Parathyroid adenoma (tissue), 2 donors: ENCODE results near the gene ECE1.
A peak's percentile ranks its signal among the peaks of the same experiment; 100 is the strongest.

Experiments used
- H2AFZ ChIP-seq: fragments of 300-600 bp; sonication (generic); one replicate; pipeline ENCODE4 v1.7.0; 2017; ENCODE audit warnings: antibody characterized with exemption, mild to moderate bottlenecking
- H3K27ac ChIP-seq: fragments of 300-600 bp; sonication (generic); one replicate; pipeline ENCODE4 v1.7.0; 2017
- H3K27me3 ChIP-seq: fragments of 300-600 bp; sonication (generic); one replicate; pipeline ENCODE4 v1.7.0; 2017; ENCODE audit warnings: low read length; ENCODE audit not compliant: control insufficient read depth, insufficient read depth
- H3K36me3 ChIP-seq: fragments of 300-600 bp; sonication (generic); one replicate; pipeline ENCODE4 v1.7.0; 2017; ENCODE audit warnings: low read length; ENCODE audit not compliant: control insufficient read depth, insufficient read depth
- H3K4me1 ChIP-seq: fragments of 300-600 bp; sonication (generic); one replicate; pipeline ENCODE4 v1.7.0; 2017; ENCODE audit warnings: control low read depth
- H3K4me2 ChIP-seq: fragments of 300-600 bp; sonication (generic); one replicate; pipeline ENCODE4 v1.7.0; 2017; ENCODE audit warnings: low read length
- H3K4me3 ChIP-seq: fragments of 300-600 bp; sonication (generic); one replicate; pipeline ENCODE4 v1.7.0; 2017; ENCODE audit warnings: low read depth, low read length
- H3K79me2 ChIP-seq: fragments of 300-600 bp; sonication (generic); one replicate; pipeline ENCODE4 v1.7.0; 2017; ENCODE audit warnings: control low read depth
- H3K9ac ChIP-seq: fragments of 300-600 bp; sonication (generic); one replicate; pipeline ENCODE4 v1.7.0; 2017; ENCODE audit warnings: mild to moderate bottlenecking
- H3K9me3 ChIP-seq: fragments of 300-600 bp; sonication (generic); one replicate; pipeline ENCODE4 v1.7.0; 2017; ENCODE audit warnings: low read length; ENCODE audit not compliant: control insufficient read depth
- CTCF ChIP-seq: fragments of 300-600 bp; sonication (generic); IDR thresholded peaks from one replicate; pipeline ENCODE4 v1.7.0; 2017; ENCODE audit warnings: antibody characterized with exemption, mild to moderate bottlenecking
- donor health status: primary hyperparathyroidism.

Gene ECE1

GRCh38 chr1:21325731-21326387 is 35.6 kb upstream of the ECE1 start:
- H3K27me3 ChIP-seq = no peaks in the 10 kb centered on the region
- H3K27ac ChIP-seq = peak overlapping the region; percentile 95
- H3K4me1 ChIP-seq = peaks cover 49% of the 10 kb centered on the region
- no peak overlapping the region for H3K4me3 ChIP-seq
- H3K4me2 ChIP-seq = no peak overlapping the region
- no peak overlapping the region for H3K9ac ChIP-seq
- no peaks in the 10 kb centered on the region for H3K9me3 ChIP-seq
- TF ChIP-seq CTCF = no peak
- peak overlapping the region; percentile 56 for H2AFZ ChIP-seq
- H3K79me2 ChIP-seq = peaks cover 20% of the 10 kb centered on the region
- no peaks in the 10 kb centered on the region for H3K36me3 ChIP-seq

GRCh38 chr1:21325231-21325718 is 35.0 kb upstream of the ECE1 start:
- no peak overlapping the region for H3K9ac ChIP-seq
- no peak overlapping the region for H3K4me3 ChIP-seq
- H3K9me3 ChIP-seq = no peaks in the 10 kb centered on the region
- no peak for TF ChIP-seq CTCF
- no peaks in the 10 kb centered on the region for H3K36me3 ChIP-seq
- peak overlapping the region; percentile 95 for H3K27ac ChIP-seq
- H3K4me2 ChIP-seq = no peak overlapping the region
- peaks cover 46% of the 10 kb centered on the region for H3K4me1 ChIP-seq
- H2AFZ ChIP-seq = peak overlapping the region; percentile 56
- peaks cover 19% of the 10 kb centered on the region for H3K79me2 ChIP-seq
- no peaks in the 10 kb centered on the region for H3K27me3 ChIP-seq

- Histone ChIP-seq H3K4me3 (no peak overlapping the region), H3K27ac (peak overlapping the region; percentile 95), H3K36me3 (no peaks in the 10 kb centered on the region), H3K27me3 (no peaks in the 10 kb centered on the region), H2AFZ (peak overlapping the region; percentile 53), H3K9me3 (no peaks in the 10 kb centered on the region), H3K9ac (no peak overlapping the region), H3K79me2 (peaks cover 22% of the 10 kb centered on the region), H3K4me1 (peaks cover 45% of the 10 kb centered on the region), H3K4me2 (peak overlapping the region; percentile 48)
- TF ChIP-seq CTCF = no peak
Measured at GRCh38 chr1:21324368-21325141, 34.3 kb upstream of the ECE1 start.

GRCh38 chr1:21323091-21323490 is 32.8 kb upstream of the ECE1 start:
- no peak overlapping the region for H3K9ac ChIP-seq

More at GRCh38 chr1:21323091-21323490, 32.8 kb upstream of the ECE1 start:
- Histone ChIP-seq H3K36me3 (no peaks in the 10 kb centered on the region), H3K4me3 (no peak overlapping the region), H3K9me3 (no peaks in the 10 kb centered on the region), H3K79me2 (peaks cover 24% of the 10 kb centered on the region), H3K4me2 (no peak overlapping the region), H3K27ac (peak overlapping the region; percentile 95), H3K4me1 (peaks cover 47% of the 10 kb centered on the region), H3K27me3 (no peaks in the 10 kb centered on the region), H2AFZ (peak overlapping the region; percentile 39)
- no peak for TF ChIP-seq CTCF
